Dermis blood vessel endothelial cell (primary cell): Measurements from ENCODE around the gene LRP1. TPM values are rescaled to one million over a fixed set of nuclear protein-coding genes. Genes with fewer than 3 reads are reported as not detected.
A peak's percentile ranks its signal among the peaks of the same experiment; 100 is the strongest.

Experiments
- DNase-seq: peaks from one replicate; pipeline ENCODE4 v3.0.0; 2010
- total RNA-seq: library from RNA; depleted of rRNA; stranded (reverse); fragments of >200 nt; gene quantifications from 2 replicates; pipeline ENCODE4 v1.2.3, GENCODE V29; 2014

LRP1 gene
- total RNA-seq, 1 donor from 2014 or later: 3.2 TPM

DNA sequence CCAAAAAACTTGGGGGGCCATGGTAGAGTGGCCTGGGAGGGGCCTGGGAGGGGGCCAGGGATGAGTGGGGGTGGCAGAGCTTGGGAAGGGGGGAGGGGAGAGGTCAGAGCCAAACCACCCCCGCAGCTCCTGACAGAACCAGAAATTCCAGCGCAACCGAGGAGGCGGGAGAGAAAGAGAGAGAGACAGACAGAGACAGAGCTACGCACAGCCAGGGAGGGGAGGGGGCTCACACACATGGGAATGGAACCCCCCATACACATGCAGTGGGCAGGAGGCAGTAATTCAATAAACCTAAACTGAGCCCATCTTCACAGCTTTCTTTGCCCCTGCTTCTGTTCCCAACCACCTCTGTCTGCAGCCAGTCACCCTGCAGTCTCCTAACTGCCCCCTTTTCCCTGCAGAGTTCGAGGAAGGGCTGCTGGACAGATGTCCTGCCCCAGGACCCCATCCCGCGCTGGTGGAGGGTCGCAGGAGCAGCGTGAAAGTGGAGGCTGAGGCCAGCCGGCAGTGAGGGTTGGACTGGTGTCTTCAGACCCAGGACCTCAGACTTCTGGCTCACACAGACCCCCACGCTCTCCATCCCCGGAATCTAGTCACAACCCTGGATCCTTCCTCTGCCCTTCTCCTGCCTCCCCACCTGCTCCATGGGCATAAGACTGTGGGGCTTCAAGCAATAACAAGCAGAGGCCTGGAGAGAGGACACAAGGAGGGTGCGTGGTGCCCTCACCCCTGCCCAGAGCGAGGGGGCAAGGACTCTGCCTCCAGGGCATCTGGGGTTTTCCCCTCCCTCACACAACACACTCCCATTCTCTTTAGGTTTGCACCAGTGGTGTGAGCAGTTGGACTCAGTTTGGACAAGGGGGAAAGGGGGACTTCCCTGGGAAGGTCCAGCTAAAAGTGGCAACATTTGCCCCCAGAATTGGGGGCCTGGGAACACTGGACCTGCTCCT is 33.8 kb upstream of the LRP1 start:
- no peak for DNase-seq

DNA sequence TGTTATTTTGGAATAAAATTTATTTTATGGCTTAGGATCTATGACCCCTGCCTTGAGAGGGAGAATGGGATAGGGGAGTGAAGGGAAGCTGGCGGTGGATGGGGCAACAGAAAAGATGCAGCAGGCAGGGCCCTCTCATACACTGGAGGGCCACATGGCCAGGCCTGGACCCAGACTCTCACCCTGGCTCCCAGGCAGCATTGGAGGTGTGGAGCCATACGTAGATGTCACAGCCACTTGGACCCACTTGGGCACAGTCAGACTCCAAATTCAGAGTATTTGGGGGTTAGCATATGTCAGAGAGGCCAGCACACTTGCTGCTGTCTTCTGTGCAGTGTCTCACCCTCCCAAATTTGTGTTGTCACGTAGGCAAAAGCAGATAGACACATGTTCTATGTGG is 32.8 kb upstream of the LRP1 start:
- no peak for DNase-seq

DNA sequence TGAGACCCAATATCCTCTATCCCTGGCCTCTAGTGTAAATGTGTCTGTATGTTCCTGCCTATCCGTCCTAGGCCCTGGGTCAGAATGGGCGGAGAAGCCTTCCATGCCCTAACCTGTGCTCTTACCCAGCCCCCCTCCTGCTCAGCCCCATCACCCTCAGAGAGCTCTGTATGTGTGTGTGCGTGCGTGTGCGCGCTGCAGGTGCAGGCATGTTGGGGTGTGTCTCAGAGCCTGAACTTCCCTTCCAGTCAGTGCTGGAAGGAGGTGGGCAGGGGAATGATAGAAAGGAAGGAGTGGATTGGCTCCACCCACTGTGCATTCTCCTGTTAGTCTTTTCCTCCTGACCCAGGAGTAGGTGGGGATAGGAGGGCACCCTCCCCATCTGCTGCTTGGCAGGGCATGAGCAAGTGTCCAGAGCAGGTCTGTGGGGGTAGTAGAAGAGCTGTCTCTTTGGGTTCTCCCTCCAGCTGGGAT is 32.1 kb upstream of the LRP1 start:
- DNase-seq: no peak

DNA sequence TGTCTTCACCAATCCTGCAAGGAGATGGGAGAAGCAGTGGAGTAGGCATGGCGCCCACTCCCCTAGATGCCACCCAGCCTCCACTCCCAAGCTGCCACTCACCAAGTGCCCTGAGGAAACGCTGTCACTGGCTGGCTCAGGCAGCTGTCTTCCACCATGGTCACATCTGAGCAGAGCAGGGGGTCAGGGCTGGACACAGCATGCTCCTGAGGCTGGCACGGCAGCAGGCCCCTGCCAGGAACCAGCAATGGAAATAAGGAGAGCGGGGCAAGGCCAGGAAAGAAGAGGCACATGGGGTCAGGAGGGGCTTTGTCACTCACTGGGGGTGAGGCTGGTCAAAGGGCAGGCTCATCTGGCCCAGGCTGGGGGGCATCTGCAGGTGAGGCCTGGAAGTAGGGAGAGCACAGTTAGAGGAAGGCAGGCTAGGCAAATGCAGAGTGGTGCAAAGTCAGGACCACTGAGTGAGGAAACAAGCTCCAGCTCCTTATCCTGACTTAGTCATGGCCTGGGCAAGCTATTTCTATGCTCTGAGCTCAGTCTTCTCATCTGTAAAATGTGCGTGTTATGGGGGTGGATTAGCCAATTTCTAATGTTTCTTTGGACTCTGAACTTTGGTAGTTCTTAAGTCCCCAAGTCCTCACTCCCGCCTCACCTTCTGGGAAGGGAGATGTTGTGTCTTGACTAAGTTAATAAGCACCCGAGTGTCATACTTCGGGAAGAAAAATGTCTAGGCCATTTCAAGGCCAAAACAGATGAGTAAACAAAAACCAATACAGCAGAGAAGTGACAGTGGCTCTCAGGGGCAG is 31.3 kb upstream of the LRP1 start:
- DNase-seq: no peak

DNA sequence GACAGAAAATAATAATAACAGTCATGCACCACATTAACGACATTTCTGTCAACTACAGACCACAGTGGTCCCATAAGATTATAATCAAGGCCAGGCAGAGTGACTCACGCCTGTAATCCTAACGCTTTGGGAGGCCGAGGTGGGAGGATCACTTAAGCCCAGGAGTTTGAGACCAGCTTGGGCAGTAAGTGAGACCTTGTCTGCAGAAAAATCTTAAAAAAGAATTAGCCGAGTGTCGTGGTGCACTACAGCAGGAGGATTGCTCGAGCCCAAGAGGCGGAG is 30.8 kb upstream of the LRP1 start:
- no peak for DNase-seq

DNA sequence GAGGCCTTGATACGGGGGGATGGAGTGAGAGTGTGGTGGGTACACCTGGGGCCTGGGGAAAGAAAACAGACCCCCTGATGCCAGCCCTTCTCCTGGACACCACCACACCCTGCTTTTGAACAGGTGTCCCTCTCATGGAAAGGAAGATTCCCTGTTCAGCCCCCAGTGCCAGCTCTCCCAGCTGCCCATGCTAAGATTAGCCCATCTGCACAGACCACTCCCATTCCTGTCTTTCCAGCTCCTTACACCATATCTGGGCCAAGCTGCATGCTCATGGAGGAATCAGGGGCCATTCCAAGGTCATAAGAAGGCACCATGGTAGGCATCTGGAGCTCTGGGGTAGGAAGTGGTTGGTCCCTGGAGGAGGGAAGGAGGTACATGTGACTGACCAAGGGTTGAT is 29.7 kb upstream of the LRP1 start:
- no peak for DNase-seq

DNA sequence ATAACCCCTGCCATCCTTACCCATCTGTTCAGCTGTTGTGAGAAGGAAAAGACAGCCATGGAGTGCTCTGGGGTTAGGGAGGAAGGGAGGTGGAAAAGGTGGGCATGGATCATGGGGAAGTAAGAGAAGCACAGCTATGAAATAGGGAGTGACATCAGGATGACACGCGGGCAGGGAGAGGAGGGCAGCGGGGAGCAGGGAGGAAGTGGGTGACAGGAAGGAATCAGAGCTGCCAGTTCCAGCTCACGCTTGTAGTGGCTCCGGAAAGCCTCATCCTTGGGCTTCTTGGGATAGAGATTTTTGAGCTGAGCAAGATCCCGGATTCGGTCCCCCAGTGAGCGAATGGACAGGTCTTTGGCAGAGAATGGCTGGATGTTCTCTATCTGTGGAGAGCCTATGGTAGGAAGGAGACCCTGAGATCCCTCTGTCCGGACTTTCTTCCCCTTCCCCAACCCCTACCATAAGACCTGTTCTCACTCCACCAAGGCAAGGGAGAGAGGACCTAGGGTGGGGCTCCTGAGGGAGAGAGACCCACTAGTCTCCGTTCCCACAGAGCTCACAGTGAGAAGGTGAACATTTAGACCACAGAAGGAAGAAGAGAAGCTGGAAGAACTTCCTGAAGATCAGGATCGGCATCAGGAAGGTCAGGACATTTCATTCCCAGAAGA is 29.1 kb upstream of the LRP1 start:
- no peak for DNase-seq

DNA sequence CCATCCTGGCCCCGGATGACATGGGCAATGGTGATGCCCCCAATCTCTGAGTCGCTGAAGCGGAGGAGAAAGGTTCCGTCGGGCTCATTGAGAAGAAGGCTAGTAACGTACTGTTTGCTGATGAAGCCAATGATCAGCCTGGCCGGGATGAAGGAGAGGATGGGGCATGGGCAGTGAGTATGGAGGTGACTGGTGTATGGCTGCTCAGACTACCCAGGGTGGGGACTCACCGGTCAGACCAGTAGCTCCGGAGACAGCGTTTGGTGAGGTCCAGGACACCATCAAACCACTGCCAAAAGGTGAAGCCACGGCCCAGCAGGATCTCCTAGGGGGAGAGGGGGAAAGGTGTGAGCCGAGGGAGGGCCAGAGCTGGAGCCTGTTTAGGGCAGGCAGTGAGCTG is 28.5 kb upstream of the LRP1 start:
- DNase-seq: no peak

DNA sequence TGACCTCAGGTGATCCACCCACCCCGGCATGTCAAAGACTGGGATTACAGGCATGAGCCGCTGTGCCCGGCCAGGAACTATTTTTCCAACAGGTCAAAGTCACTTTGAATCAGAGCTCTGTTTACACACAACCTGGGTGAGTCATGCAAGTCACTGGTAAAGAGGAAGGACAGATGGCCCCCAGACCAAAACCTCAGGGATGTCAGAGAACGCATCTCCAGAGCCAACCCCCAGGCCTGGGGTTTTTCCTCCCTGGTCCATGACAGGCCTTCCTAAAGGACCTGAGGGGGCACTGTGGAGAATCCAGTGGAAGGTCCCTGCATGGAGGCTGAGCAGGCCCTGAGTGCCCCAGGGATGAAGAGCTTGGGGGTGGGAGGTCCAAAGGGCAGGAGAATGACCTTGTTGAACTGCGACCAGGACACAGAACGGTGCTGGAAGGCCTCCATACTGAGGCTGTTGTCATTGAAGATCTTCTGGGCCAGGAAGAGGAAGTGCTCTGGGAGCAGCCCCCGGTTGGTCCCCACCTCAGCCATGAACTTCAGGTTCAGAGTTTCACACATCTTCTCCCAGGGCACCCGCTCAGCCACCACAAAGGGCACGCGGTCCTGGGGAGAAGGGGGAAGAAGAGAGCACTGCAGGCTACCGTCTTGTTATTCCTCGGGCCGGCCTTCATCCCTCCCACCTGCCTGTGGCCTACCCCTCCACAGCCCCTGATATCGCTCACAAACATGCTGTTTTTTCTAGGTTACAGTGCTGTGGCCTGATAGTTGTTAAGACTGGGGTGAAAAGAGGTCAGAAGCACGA is 26.2 kb upstream of the LRP1 start:
- no peak for DNase-seq

DNA sequence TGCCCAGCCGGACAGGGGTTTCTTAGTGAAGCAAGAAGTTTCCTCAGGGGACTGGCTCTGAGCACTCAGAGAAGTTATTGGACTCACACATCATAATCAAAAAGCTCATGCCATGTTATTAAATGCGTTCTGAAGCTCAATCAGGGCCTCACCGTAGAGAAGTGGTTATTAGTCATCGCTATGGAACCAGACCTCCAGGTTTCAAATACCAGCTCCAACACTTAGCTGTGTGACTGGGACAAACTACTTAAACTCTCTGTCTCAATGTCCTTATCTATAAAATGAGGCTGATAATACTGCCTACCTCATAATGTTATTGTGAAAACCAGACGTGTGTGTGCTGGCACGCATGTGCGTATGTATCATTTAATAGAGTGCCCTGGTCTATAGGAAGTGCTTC is 24.4 kb upstream of the LRP1 start:
- no peak for DNase-seq

DNA sequence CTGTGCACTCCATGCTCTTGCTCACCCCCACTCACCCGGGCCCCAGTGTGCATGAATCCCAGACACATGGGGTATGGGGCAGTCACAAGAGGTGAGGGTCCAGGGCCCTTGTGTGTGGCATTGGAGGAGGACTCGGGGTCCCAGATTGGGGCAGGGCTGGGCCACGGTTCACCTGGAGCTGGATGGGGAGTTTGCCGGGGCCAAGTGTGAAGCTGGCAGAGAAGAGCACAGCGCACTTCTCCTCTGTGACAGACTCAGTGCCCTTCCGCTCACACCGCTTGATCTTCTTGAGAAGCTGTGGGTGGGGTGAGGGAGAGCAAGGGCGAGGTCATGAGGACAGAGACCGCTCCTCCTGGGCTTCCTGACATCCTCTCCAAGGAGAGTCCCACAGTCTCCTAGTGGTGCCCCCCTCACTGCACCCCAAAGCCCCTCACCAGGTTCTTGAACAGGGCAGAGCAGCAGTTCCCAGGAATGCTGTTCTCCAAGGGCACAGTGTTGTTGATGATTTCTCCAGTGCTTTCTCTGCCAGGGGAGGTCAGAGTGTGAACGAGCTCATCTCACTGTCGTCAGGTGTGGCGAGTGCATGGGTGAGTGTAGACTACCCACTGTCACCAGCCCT is 23.9 kb upstream of the LRP1 start:
- no peak for DNase-seq

DNA sequence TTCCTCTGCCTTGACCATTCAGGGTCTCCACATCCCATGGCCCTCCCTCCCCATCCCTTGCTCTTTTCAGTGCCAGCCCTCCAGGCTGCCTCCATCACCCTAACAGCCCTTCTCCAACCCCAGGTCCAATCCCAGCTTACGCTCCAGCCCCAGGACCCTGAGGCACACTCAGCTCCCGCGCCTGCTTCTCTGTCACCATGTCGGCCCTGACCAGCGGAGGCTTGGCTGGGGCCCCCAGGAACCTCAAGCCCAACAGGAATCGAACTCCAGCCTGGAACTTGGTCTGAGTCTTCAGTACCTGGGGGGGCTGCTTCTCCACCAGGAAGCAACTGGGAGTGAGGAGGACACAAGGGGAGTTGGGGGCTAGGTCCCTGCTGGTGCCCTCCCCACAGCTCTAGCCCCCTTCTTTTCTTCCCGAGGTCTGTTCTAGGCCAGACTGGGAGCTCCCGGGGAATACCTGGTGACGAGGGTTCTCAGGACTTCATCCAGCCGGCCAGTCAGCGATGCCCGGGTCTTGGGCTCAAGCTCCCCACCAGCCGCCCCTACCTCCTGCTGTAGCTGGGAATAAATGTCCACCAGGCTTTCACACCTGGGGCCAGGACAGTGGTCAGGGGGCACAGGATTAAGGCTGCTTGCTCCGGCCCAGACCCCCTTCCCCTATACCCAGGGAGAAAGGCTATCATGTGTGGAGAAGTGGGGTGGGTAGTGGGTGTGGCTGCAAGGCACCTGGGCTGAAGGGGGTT is 23.1 kb upstream of the LRP1 start:
- DNase-seq: no peak

DNA sequence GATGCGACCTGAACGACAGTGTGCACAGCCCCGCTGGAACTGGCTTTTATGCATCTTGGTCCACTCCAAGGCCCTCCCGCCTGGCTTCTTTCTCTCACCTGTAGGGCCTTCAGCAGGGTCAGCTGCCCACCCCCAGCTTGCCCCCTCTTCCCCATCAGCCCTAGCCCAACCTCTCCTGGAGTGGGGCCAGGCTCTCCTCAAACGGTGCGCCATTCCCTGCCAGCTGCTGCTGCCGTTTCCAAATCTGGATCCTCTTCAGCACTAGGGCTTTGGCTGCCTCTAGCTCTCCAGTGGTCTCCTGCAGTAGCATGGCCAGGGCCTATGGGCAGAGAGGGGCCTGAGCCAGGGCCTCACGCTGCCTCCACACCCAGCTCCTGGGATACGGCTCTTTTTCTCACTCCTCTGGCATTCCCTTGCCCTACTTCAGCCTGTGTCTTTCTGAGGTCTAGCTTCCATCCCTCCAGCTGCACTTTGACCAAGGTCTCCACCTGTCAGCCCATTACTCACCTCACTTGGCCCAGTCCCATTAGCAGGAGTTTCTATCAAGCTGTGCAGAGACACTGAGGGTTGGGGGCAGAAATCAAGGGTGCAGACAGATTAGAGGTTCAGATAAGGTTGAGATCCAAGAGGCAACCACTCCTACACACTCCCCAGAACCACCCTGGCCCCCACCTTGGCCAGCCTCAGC is 22.1 kb upstream of the LRP1 start:
- no peak for DNase-seq

DNA sequence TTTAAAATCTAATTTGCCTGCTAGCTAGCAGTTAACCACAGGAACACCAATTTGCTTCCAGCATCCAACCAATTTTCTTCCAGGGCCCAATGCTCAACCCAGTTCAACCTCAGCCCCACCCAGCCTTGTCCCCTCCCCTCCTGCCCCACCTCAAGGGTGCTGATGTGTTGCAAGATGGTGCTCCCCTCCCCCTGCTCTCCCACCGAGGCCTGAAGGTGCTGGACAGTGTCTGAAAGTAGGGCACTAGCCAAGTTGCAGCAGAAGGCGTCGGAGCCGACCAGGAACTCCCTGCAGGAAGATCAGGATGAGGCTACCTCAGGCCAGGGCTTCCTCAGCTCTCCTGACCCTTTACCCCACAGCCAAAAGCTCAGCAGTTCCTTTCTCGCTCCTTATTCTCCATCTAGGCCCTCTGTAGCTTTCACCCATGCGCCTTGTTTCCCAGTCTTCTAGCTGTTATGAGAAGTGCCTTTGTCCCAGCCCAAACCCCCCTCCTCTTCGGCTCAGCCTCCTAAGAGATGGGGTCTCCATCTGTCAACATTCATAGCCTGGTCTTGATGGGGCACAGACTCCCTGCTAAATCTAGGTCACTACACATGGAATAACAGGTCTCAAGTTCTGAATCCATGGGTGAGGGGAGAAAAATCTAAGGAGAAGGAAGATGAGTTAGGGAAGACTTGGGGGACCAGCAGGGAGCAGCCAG is 20.7 kb upstream of the LRP1 start:
- no peak for DNase-seq

DNA sequence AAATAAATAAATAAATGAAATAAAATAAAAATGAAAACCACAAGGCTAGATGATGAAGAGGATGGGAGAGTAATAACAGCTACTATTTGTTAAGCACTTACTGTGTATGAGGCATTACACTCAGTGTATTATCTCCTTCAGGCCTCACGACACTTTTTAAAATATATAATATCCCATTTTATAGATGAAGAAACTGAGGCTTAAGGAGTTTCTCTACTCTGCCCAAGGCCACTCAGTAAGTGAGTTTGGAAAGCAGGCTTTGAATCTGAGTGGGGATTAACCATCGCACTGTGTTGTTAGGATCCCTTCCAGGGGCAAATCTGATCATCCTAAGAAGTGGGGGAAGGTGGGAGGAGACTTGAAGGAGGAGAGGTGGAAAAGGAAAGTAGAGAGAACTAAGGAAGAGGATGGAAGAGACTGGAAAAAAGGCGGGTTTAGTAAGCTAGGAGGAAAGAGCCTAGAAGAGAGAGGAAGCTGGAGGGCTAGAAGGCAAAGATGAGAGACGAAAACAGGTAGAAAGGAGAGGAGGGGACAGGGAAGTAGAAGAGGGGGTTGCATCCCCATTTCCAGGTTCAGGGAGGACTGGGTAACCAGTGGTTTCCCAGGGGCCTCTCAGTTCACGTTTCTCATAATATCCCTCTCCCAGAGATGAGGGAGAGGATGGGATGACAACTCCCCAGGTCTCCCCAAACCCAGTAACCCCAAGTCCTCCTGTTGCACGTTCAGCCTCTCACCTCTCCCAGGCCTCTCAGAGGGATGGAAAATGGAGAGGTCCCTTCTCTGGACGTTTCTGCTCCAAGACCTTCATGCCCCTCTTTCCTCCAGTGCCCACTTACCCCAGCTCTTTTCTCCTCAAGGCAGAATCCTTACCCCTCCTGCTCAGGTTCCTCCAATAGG is 18.8 kb upstream of the LRP1 start:
- DNase-seq: no peak

DNA sequence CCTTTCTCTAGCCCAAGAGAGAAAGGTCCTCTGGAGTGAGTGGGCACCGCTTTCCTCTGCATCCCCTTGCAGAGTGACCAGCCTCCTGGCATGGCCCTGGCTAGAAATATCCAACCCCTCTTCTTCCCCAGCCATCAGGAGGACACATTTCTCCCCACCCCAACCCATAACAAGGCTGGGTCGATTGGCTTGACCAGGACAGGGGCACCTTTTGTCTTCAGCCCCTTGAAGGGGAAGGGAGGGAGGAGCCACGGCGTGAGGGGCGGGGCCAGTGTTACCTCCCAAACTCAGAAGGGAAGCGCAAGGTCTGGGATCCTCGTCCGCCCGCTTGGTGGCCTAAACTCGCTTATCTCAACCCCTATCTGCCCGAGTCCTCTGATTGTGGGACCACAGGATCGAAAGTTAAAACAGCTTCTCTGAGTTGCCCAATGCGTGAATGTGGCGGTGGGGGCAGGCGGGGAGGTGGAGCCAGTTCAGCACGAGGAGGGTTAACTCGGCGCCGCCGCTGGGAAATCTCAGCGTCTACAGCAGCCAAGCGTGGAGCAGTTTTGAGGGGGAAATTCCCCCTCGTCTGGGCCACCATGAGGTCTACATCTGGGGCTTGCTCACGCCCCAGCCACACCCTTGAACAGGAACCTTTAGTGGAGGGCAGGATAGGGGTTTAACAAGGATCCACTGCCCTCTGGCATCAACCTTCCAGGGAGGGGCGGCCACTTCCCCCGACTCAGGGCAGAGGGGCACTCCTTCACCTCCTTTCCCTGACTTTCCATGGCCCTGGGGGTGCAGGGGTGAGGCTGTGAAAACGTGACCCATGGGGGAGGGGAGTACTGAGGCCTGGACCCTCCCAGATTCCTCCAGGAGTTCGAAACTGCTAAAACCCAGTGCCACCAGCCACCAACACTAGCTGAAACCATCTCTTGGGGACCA is 17.9 kb upstream of the LRP1 start:
- peak; percentile 54 for DNase-seq

DNA sequence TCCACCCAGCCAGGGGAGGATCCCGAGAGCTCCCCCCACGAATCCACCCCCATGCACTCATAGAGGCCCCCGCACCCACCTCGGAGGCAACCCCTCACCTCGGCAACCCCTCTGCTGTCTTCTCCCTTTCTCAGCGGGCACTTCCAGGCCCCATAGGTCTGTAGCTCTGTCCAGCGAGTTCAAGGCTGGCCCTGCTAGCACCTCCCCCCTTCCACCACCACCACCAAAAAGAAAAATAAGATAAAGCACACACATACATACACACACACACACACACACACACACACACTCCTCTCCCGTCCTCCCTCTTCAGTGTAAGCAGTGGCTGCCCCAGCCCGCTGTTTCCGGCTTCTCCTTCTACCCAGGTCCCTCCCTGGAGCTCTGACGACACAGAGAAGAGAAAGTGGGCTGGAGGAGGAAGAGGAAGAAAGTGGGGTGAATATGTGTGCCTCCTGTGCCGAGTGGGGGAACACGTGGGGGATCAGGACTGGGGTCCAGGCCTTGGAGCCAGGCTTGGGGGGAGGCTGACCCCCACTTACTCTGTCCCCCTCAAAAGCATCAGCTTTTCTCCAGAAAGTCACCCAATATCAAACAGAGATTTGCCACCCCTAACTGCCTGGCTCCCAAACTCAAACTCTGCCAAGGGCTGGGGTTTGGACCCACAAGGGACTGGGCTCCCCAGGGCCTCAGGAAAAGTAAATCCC is 17.1 kb upstream of the LRP1 start, which contains the start of gene STAT6:
Gene STAT6, minus strand, starts transcription at position 332 of the 704 bp plus-strand sequence. CDS start 3,084 bp downstream, outside the sequence.
- peak; percentile 84 for DNase-seq
